Esophagus muscularis mucosa (tissue), 2 donors: Measurements from ENCODE around the gene VWA1.

Source experiments
- POLR2A ChIP-seq: fragments of 450-650 bp; IDR thresholded peaks from one replicate; pipeline ENCODE4 v1.6.1; 2017; ENCODE audit warnings: antibody characterized with exemption, moderate library complexity, mild to moderate bottlenecking, low read depth
- POLR2AphosphoS5 ChIP-seq, 2 donors: sonication (generic); formaldehyde crosslinking; IDR thresholded peaks; one replicate each; pipeline ENCODE4 v1.6.1; 2017; ENCODE audit warnings: antibody characterized with exemption in 2 of 2

- no peak for TF ChIP-seq POLR2A
- TF ChIP-seq POLR2AphosphoS5 (IDR thresholded peaks at IDR 0.05) = no peak
These were observed 19.7 kb upstream of the VWA1 start for GRCh38 chr1:1415751-1416150.
